Neuronal stem cell (in vitro differentiated cells): Measurements from ENCODE around the gene DDC.
"Not testable (repeated sequence)": the region's sequence is repeated elsewhere in the genome, so short reads cannot be mapped to it uniquely, and the experiment has no call there.

ENCODE experiments used
- DNase-seq: peaks from one replicate; pipeline ENCODE4 v3.0.0-alpha.2; 2013; ENCODE audit warnings: low spot score
- H2AFZ ChIP-seq: one replicate; pipeline ENCODE4 v1.6.1; 2013; ENCODE audit warnings: mild to moderate bottlenecking, low read length, inconsistent platforms
- H2AK5ac ChIP-seq: 2 replicates; pipeline ENCODE4 v1.6.1; 2013; ENCODE audit warnings: low read depth, mild to moderate bottlenecking, inconsistent platforms, low read length, moderate library complexity, mixed read lengths
- H2BK120ac ChIP-seq: 2 replicates; pipeline ENCODE4 v1.6.1; 2013; ENCODE audit warnings: low read depth, mild to moderate bottlenecking, inconsistent platforms, low read length, moderate library complexity, mixed read lengths
- H2BK12ac ChIP-seq: one replicate; pipeline ENCODE4 v1.6.1; 2013; ENCODE audit warnings: low read length, inconsistent platforms
- H2BK15ac ChIP-seq: 2 replicates; pipeline ENCODE4 v1.6.1; 2013; ENCODE audit warnings: mild to moderate bottlenecking, low read length, inconsistent platforms, mixed read lengths
- H2BK5ac ChIP-seq: one replicate; pipeline ENCODE4 v1.6.1; 2013; ENCODE audit warnings: inconsistent platforms, mild to moderate bottlenecking, low read length, moderate library complexity
- H3K14ac ChIP-seq: one replicate; pipeline ENCODE4 v1.6.1; 2013; ENCODE audit warnings: low read length, inconsistent platforms
- H3K18ac ChIP-seq: 2 replicates; pipeline ENCODE4 v1.6.1; 2013; ENCODE audit warnings: low read length, inconsistent platforms
- H3K23ac ChIP-seq: 2 replicates; pipeline ENCODE4 v1.6.1; 2013; ENCODE audit warnings: low read depth, mild to moderate bottlenecking, mixed read lengths, low read length, inconsistent platforms; ENCODE audit not compliant: poor library complexity
- H3K27ac ChIP-seq: replicated peaks from 3 replicates; pipeline ENCODE4 v1.5.1; 2013; ENCODE audit warnings: low read length, inconsistent platforms
- H3K27me3 ChIP-seq, 3 experiments: 2 replicates each; pipeline ENCODE4 v1.6.1; 2013; ENCODE audit warnings: low read length in 3 of 3, mild to moderate bottlenecking in 2 of 3, inconsistent platforms in 1 of 3, low read depth in 1 of 3, mixed read lengths in 1 of 3, moderate library complexity in 1 of 3; ENCODE audit not compliant: control insufficient read depth in 3 of 3, insufficient read depth in 3 of 3
- H3K36me3 ChIP-seq, 2 donors: replicated peaks in 1 of 2; 2 replicates each; pipeline ENCODE4 v1.6.1; 2013; ENCODE audit warnings: low read length in 2 of 2; ENCODE audit not compliant: control insufficient read depth in 2 of 2, insufficient read depth in 2 of 2
- H3K4ac ChIP-seq: 2 replicates; pipeline ENCODE4 v1.6.1; 2013; ENCODE audit warnings: inconsistent platforms, mild to moderate bottlenecking, low read length, moderate library complexity
- H3K4me1 ChIP-seq, 2 donors: 1 replicate in 1 of 2; 2 replicates in 1 of 2; pipeline ENCODE4 v1.6.1; 2013; ENCODE audit warnings: low read length in 2 of 2, low read depth in 1 of 2; ENCODE audit not compliant: control insufficient read depth in 2 of 2, insufficient read depth in 1 of 2
- H3K4me2 ChIP-seq: one replicate; pipeline ENCODE4 v1.6.1; 2013; ENCODE audit warnings: mild to moderate bottlenecking, low read length, inconsistent platforms; ENCODE audit not compliant: insufficient read depth, poor library complexity, severe bottlenecking
- H3K4me3 ChIP-seq, 2 donors: 2 replicates each; pipeline ENCODE4 v1.5.1; 2013; ENCODE audit warnings: low read length in 2 of 2, mild to moderate bottlenecking in 2 of 2, inconsistent platforms in 1 of 2, moderate library complexity in 1 of 2
- H3K79me1 ChIP-seq: one replicate; pipeline ENCODE4 v1.6.1; 2013; ENCODE audit warnings: low read depth, mild to moderate bottlenecking, inconsistent platforms, low read length, moderate library complexity
- H3K9ac ChIP-seq: one replicate; pipeline ENCODE4 v1.6.1; 2013; ENCODE audit warnings: mild to moderate bottlenecking, low read depth, low read length, inconsistent platforms; ENCODE audit not compliant: poor library complexity
- H3K9me3 ChIP-seq, 2 donors: replicated peaks in 1 of 2; 2 replicates each; pipeline versions ENCODE3 to v1.6.1; 2013; ENCODE audit warnings: low read length in 2 of 2, mild to moderate bottlenecking in 2 of 2, inconsistent platforms in 1 of 2, low read depth in 1 of 2, mixed read lengths in 1 of 2, moderate library complexity in 1 of 2; ENCODE audit not compliant: control insufficient read depth in 2 of 2, insufficient read depth in 1 of 2
- H4K8ac ChIP-seq: one replicate; pipeline ENCODE4 v1.6.1; 2013; ENCODE audit warnings: low read depth, mild to moderate bottlenecking, inconsistent platforms, low read length, moderate library complexity
- H4K91ac ChIP-seq: one replicate; pipeline ENCODE4 v1.6.1; 2013; ENCODE audit warnings: low read length, low read depth, mild to moderate bottlenecking, inconsistent platforms; ENCODE audit not compliant: poor library complexity
- WGBS, 2 donors: extraction: QIAGEN DNeasy Blood & Tissue Kit; methylation state at CpG; one replicate each; pipeline ENCODE4 v1.1.7; 2013; ENCODE audit warnings: missing lambda C conversion rate in 2 of 2, mixed read lengths in 1 of 2; ENCODE audit not compliant: insufficient read length in 2 of 2, insufficient replicate concordance in 1 of 2; ENCODE audit errors: extremely low coverage in 2 of 2; 5-methylcytosine and 5-hydroxymethylcytosine counted together

The DDC gene

GRCh38 chr7:50583295-50583694 is 18.1 kb upstream of the DDC start:
- DNase-seq, H2BK12ac ChIP-seq, H2BK15ac ChIP-seq, H3K4me2 ChIP-seq, H2AK5ac ChIP-seq, H3K9ac ChIP-seq, H3K36me3 ChIP-seq, H3K27me3 ChIP-seq, H3K9me3 ChIP-seq, H3K4me1 ChIP-seq, H3K18ac ChIP-seq, H2AFZ ChIP-seq, H2BK120ac ChIP-seq, H3K27ac ChIP-seq, H2BK5ac ChIP-seq, H3K23ac ChIP-seq, H3K4me3 ChIP-seq, H3K4ac ChIP-seq, H3K79me1 ChIP-seq, H3K14ac ChIP-seq, H4K8ac ChIP-seq, H4K91ac ChIP-seq: not testable (repeated sequence)
- WGBS, 2 donors: no CpG with 5 or more reads among the region's 4 CpGs

DNA sequence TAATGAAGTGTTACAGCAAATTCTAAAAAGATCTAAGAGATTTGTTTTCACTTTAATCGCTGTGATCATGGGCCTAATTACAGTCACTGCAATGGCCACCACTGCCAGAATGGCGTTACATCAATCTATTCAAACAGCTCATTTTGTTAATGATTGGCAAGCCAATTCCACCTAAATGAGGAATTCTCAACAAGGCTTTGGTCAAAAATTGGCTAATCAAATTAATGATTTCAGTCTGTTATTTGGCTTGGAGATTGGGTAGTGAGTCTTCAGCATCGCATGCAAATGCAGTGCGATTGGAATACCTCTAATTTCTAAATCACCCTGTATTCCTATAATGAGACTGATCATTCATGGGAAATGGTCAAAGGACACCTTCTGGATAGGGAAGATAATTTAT is 17.1 kb upstream of the DDC start:
- not testable (repeated sequence) for H3K27ac ChIP-seq, DNase-seq
- no CpG with 5 or more reads among the region's 4 CpGs for WGBS, 2 donors

GRCh38 chr7:50580666-50581065 is 15.5 kb upstream of the DDC start:
- H3K18ac ChIP-seq, H3K79me1 ChIP-seq, H2BK15ac ChIP-seq, DNase-seq, H3K27ac ChIP-seq, H4K91ac ChIP-seq, H2BK12ac ChIP-seq, H2AK5ac ChIP-seq, H2BK5ac ChIP-seq, H4K8ac ChIP-seq, H3K36me3 ChIP-seq, H3K4me1 ChIP-seq, H3K14ac ChIP-seq, H3K4ac ChIP-seq, H3K4me3 ChIP-seq, H3K4me2 ChIP-seq, H3K23ac ChIP-seq, H3K9ac ChIP-seq, H2BK120ac ChIP-seq, H3K9me3 ChIP-seq, H2AFZ ChIP-seq, H3K27me3 ChIP-seq: not testable (repeated sequence)
- WGBS, 2 donors: no CpG with 5 or more reads among the region's 2 CpGs

More for the DNA sequence above, 17.1 kb upstream of the DDC start:
- not testable (repeated sequence) for H3K4ac ChIP-seq, H3K18ac ChIP-seq, H3K14ac ChIP-seq, H3K4me3 ChIP-seq, H2AFZ ChIP-seq, H3K36me3 ChIP-seq, H3K27me3 ChIP-seq, H3K9ac ChIP-seq, H2AK5ac ChIP-seq, H4K91ac ChIP-seq, H3K9me3 ChIP-seq, H3K23ac ChIP-seq, H3K79me1 ChIP-seq, H3K4me2 ChIP-seq, H2BK5ac ChIP-seq, H2BK15ac ChIP-seq, H2BK12ac ChIP-seq, H2BK120ac ChIP-seq, H4K8ac ChIP-seq, H3K4me1 ChIP-seq

GRCh38 chr7:50580057-50580456 is 14.9 kb upstream of the DDC start:
- Histone ChIP-seq H3K14ac (no peak overlapping the region), H3K9me3 (peaks cover 0 to 3% of the 10 kb centered on the region in 2 donors)
- WGBS, 2 donors: no CpG with 5 or more reads among the region's 5 CpGs

More at GRCh38 chr7:50580057-50580456, 14.9 kb upstream of the DDC start:
- Histone ChIP-seq H3K27me3 (no peaks in the 10 kb centered on the region), H2BK12ac (no peak overlapping the region), H2BK15ac (no peak overlapping the region), H2AK5ac (no peak overlapping the region), H3K4me3 (no peak overlapping the region), H3K4ac (no peak overlapping the region), H2AFZ (no peak overlapping the region), H2BK5ac (no peak overlapping the region), H3K23ac (no peak overlapping the region), H4K91ac (no peak overlapping the region), H3K4me2 (no peak overlapping the region), H4K8ac (no peak overlapping the region), H2BK120ac (no peak overlapping the region), H3K79me1 (no peaks in the 10 kb centered on the region), H3K4me1 (no peaks in the 10 kb centered on the region), H3K9ac (no peak overlapping the region), H3K18ac (no peak overlapping the region), H3K27ac (no peak overlapping the region), H3K36me3 (no peaks in the 10 kb centered on the region)
- DNase-seq: no peak
